Hepatocyte (in vitro differentiated cells): ENCODE measurements around the gene NLRC5.

Experiments used
- EZH2 ChIP-seq: fragments of 200-600 bp; sonication (generic); IDR thresholded peaks from 2 replicates; pipeline ENCODE4 v1.6.1; 2016; ENCODE audit warnings: antibody characterized with exemption, mild to moderate bottlenecking, borderline replicate concordance
- EZH2phosphoT487 ChIP-seq: fragments of 200-600 bp; sonication (generic); IDR thresholded peaks from one replicate; pipeline ENCODE4 v1.6.1; 2018; ENCODE audit warnings: antibody characterized with exemption, mild to moderate bottlenecking, low read depth, moderate library complexity; ENCODE audit not compliant: unreplicated experiment, severe bottlenecking
- TF ChIP-seq, protein P1 (sequence below): fragments of 200-600 bp; sonication (generic); IDR thresholded peaks from 2 replicates; pipeline ENCODE4 v1.5.1; 2016; ENCODE audit warnings: antibody characterized with exemption, mild to moderate bottlenecking; ENCODE audit not compliant: poor library complexity

GRCh38 chr16:56969769-56970168 is 19.6 kb upstream of the NLRC5 start:
- TF ChIP-seq, protein P1, sequence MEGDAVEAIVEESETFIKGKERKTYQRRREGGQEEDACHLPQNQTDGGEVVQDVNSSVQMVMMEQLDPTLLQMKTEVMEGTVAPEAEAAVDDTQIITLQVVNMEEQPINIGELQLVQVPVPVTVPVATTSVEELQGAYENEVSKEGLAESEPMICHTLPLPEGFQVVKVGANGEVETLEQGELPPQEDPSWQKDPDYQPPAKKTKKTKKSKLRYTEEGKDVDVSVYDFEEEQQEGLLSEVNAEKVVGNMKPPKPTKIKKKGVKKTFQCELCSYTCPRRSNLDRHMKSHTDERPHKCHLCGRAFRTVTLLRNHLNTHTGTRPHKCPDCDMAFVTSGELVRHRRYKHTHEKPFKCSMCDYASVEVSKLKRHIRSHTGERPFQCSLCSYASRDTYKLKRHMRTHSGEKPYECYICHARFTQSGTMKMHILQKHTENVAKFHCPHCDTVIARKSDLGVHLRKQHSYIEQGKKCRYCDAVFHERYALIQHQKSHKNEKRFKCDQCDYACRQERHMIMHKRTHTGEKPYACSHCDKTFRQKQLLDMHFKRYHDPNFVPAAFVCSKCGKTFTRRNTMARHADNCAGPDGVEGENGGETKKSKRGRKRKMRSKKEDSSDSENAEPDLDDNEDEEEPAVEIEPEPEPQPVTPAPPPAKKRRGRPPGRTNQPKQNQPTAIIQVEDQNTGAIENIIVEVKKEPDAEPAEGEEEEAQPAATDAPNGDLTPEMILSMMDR: no peak
- TF ChIP-seq EZH2: no peak
- no peak for TF ChIP-seq EZH2phosphoT487
